ENCODE data around the gene SIGMAR1. TPM values are rescaled to one million over a fixed set of nuclear protein-coding genes. Genes with fewer than 3 reads are reported as not detected.

Gene SIGMAR1
- total and polyA plus RNA-seq, 12 donors: 34.6 to 158 (median 83.0) TPM

- intact Hi-C loops (cut with DNase I): no loop called here
- Histone ChIP-seq H3K27ac (peak overlapping the region in 2 of 5 donors; percentile 92 to 96), H3K27me3 (no peaks in the 10 kb centered on the region), H3K4me1 (replicated peaks in 1 of 2) (peaks cover 36 to 39% of the 10 kb centered on the region in 2 donors), H3K4me3 (peak overlapping the region in 3 of 4 donors; percentile 37 to 79 (median 74)), H3K36me3 (replicated peaks in 1 of 2) (peaks cover 0 to 26% of the 10 kb centered on the region in 2 donors), H3K9me3 (replicated peaks in 1 of 3) (no peaks in the 10 kb centered on the region)
- 34 to 66% (median 36%) methylated on average over 4 to 10 of the region's 10 CpGs for WGBS, 4 donors
- no peak for TF ChIP-seq POLR2A (IDR thresholded peaks at IDR 0.05)
- no peak for TF ChIP-seq CTCF (IDR thresholded peaks at IDR 0.05)
- peak in 2 of 7 donors; percentile 44 to 64 for DNase-seq
These were observed 10.1 kb upstream of the SIGMAR1 start for GRCh38 chr9:34647651-34648050.

GRCh38 chr9:34647084-34647403 lies 9.5 kb upstream of the SIGMAR1 start:
- peak overlapping the region; percentile 69 to 96 (median 84) for H3K27ac ChIP-seq
- TF ChIP-seq CTCF (IDR thresholded peaks at IDR 0.05) (no peak), POLR2A (IDR thresholded peaks at IDR 0.05) (no peak)
- no peaks in the 10 kb centered on the region for H3K9me3 ChIP-seq (replicated peaks in 1 of 3)
- intact Hi-C loops (cut with DNase I): no loop called here
- peaks cover 30 to 34% of the 10 kb centered on the region in 2 donors for H3K4me1 ChIP-seq (replicated peaks in 1 of 2)
- peaks cover 0 to 26% of the 10 kb centered on the region in 2 donors for H3K36me3 ChIP-seq (replicated peaks in 1 of 2)
- no peaks in the 10 kb centered on the region for H3K27me3 ChIP-seq
- 0 to 1% (median 0%) methylated on average over 1 to 8 of the region's 8 CpGs for WGBS, 4 donors
- H3K4me3 ChIP-seq: peak overlapping the region; percentile 18 to 79 (median 56)
- DNase-seq: no peak

- DNase-seq: peak; percentile 96 to 99 (median 97)
- intact Hi-C loops (cut with DNase I): no loop called here
- peak in 4 of 6 experiments; percentile 30 to 57 (median 32) for TF ChIP-seq CTCF (IDR thresholded peaks at IDR 0.05)
- TF ChIP-seq POLR2A (IDR thresholded peaks at IDR 0.05): peak; percentile 62 to 82
These were observed 8.9 kb upstream of the SIGMAR1 start, which contains the start of gene GALT for GRCh38 chr9:34646211-34647083. TSS of gene GALT (plus strand) at chr9:34646675. CDS start at chr9:34646705, 30 bp downstream.

GRCh38 chr9:34644766-34645314 lies 7.3 kb upstream of the SIGMAR1 start:
- peaks cover 0 to 17% of the 10 kb centered on the region in 2 donors for H3K36me3 ChIP-seq (replicated peaks in 1 of 2)
- intact Hi-C loops (cut with DNase I): no loop called here

More at GRCh38 chr9:34646211-34647083, 8.9 kb upstream of the SIGMAR1 start, which contains the start of gene GALT:
- Histone ChIP-seq H3K27ac (peak within 1 kb of the TSS; percentile 69 to 96 (median 84)), H3K27me3 (no peaks in the 10 kb centered on the region), H3K4me3 (peak within 1 kb of the TSS; percentile 18 to 79 (median 56)), H3K4me1 (replicated peaks in 1 of 2) (peaks cover 26 to 29% of the 10 kb centered on the region in 2 donors), H3K36me3 (replicated peaks in 1 of 2) (peaks cover 0 to 26% of the 10 kb centered on the region in 2 donors), H3K9me3 (replicated peaks in 1 of 3) (no peaks in the 10 kb centered on the region)
- 4 to 60% (median 26%) methylated on average over 3 to 43 of the region's 43 CpGs for WGBS, 4 donors

More at GRCh38 chr9:34644766-34645314, 7.3 kb upstream of the SIGMAR1 start:
- H3K27me3 ChIP-seq: no peaks in the 10 kb centered on the region
- H3K9me3 ChIP-seq (replicated peaks in 1 of 3): no peaks in the 10 kb centered on the region
- H3K27ac ChIP-seq: peak overlapping the region in 1 of 5 donors; percentile 66
- H3K4me1 ChIP-seq (replicated peaks in 1 of 2): peaks cover 18% of the 10 kb centered on the region in 2 donors
- no peak overlapping the region for H3K4me3 ChIP-seq
- no peak for TF ChIP-seq POLR2A (IDR thresholded peaks at IDR 0.05)
- TF ChIP-seq CTCF (IDR thresholded peaks at IDR 0.05): no peak
- DNase-seq: peak in 1 of 7 donors; percentile 46

All from adrenal gland (tissue), 12 donors.